ENCODE measurements around the gene RETREG1.

GRCh38 chr5:16480144-16480543, 136.7 kb downstream of the RETREG1 start:
- TF ChIP-seq CTCF (conservative IDR thresholded peaks at IDR 0.05) (no peak), ZFX (IDR thresholded peaks at IDR 0.05) (no peak)

All from C4-2B (cell line).